Measurements from ENCODE around the gene POT1.
A peak's percentile ranks its signal among the peaks of the same experiment; 100 is the strongest.
"Not testable (repeated sequence)": the region's sequence is repeated elsewhere in the genome, so short reads cannot be mapped to it uniquely, and the experiment has no call there.

POT1 gene

GRCh38 chr7:124929467-124930172 lies at the start of gene POT1:
Gene POT1, minus strand, starts transcription at chr7:124929825. Its CDS starts 32,652 bp downstream, at chr7:124897173.
- DNase-seq = peak; percentile 88

- DNase-seq = not testable (repeated sequence)
These were observed 45.5 kb upstream of the POT1 start for GRCh38 chr7:124975131-124975530.

GRCh38 chr7:124965553-124965952 lies 35.9 kb upstream of the POT1 start:
- DNase-seq = no peak

GRCh38 chr7:124959676-124960075 lies 30.1 kb upstream of the POT1 start:
- no peak for DNase-seq

- DNase-seq = not testable (repeated sequence)
These were observed 28.3 kb upstream of the POT1 start for GRCh38 chr7:124957952-124958351.

GRCh38 chr7:124956160-124956559 lies 26.5 kb upstream of the POT1 start:
- DNase-seq = no peak

GRCh38 chr7:124954790-124955189 lies 25.2 kb upstream of the POT1 start:
- no peak for DNase-seq

GRCh38 chr7:124945680-124946079 lies 16.1 kb upstream of the POT1 start:
- DNase-seq = no peak

GRCh38 chr7:124943472-124943871 lies 13.8 kb upstream of the POT1 start:
- DNase-seq = no peak

- DNase-seq = no peak
These were observed 12.8 kb upstream of the POT1 start for GRCh38 chr7:124942399-124942798.

- no peak for DNase-seq
These were observed 10.7 kb upstream of the POT1 start for GRCh38 chr7:124940306-124940705.

GRCh38 chr7:124938128-124938527 lies 8.5 kb upstream of the POT1 start:
- DNase-seq = no peak

GRCh38 chr7:124937076-124937475 lies 7.5 kb upstream of the POT1 start:
- DNase-seq = no peak

GRCh38 chr7:124934841-124935240 lies 5.2 kb upstream of the POT1 start:
- no peak for DNase-seq

- DNase-seq = no peak
These were observed 1.3 kb upstream of the POT1 start for GRCh38 chr7:124930655-124931597.

GRCh38 chr7:124930173-124930623 lies 573 bp upstream of the POT1 start:
- DNase-seq = no peak

GRCh38 chr7:124924906-124925305 lies 4.7 kb downstream of the POT1 start:
- DNase-seq = no peak

GRCh38 chr7:124922200-124922599 lies 7.4 kb downstream of the POT1 start:
- DNase-seq = no peak

- no peak for DNase-seq
These were observed 9.8 kb downstream of the POT1 start for GRCh38 chr7:124919841-124920240.

- no peak for DNase-seq
These were observed 11.0 kb downstream of the POT1 start for GRCh38 chr7:124918662-124919061.

GRCh38 chr7:124915242-124915641 lies 14.4 kb downstream of the POT1 start:
- no peak for DNase-seq

GRCh38 chr7:124914298-124914697 lies 15.3 kb downstream of the POT1 start:
- DNase-seq = no peak

- DNase-seq = no peak
These were observed 16.7 kb downstream of the POT1 start for GRCh38 chr7:124912972-124913371.

GRCh38 chr7:124909808-124910207 lies 19.8 kb downstream of the POT1 start:
- no peak for DNase-seq

Data from SIG-M5 (cell line).